ENCODE data around the gene ZNF516. TPM values are rescaled to one million over a fixed set of nuclear protein-coding genes. Genes with fewer than 3 reads are reported as not detected.

ZNF516 gene
- total RNA-seq, 6 experiments from 2014 or later = 10.2 to 16.0 (median 13.7) TPM

- H3K36me3 ChIP-seq = peaks cover 0 to 21% (median 5%) of the 10 kb centered on the region in 4 donors
- no peaks in the 10 kb centered on the region for H3K9me3 ChIP-seq
- DNase-seq (no peak), ATAC-seq (peak in 2 of 4 donors; percentile 9)
- peaks cover 0 to 6% (median under 1%) of the 10 kb centered on the region in 4 donors for H3K4me1 ChIP-seq
- H3K4me3 ChIP-seq = no peak overlapping the region
- TF ChIP-seq CTCF (IDR thresholded peaks at IDR 0.05) (no peak), POLR2A (IDR thresholded peaks at IDR 0.05) (no peak)
- intact Hi-C loops (cut with DNase I) = no loop called here
- 95% methylated on average over 14 of the region's 43 CpGs for WGBS (ENCODE audit: insufficient coverage, low coverage, low lambda C conversion rate, missing lambda C conversion rate)
- H3K27me3 ChIP-seq = no peaks in the 10 kb centered on the region
- no peak overlapping the region for H3K27ac ChIP-seq
Observed at GRCh38 chr18:76371301-76372203, 123.5 kb downstream of the ZNF516 start.

- peaks cover 0 to 21% (median 6%) of the 10 kb centered on the region in 4 donors for H3K36me3 ChIP-seq
- H3K27me3 ChIP-seq = no peaks in the 10 kb centered on the region
- no peak overlapping the region for H3K4me3 ChIP-seq
- DNase-seq (no peak), ATAC-seq (no peak)
- TF ChIP-seq POLR2A (IDR thresholded peaks at IDR 0.05) (no peak), CTCF (IDR thresholded peaks at IDR 0.05) (no peak)
- H3K4me1 ChIP-seq = peaks cover 0 to 2% (median 0%) of the 10 kb centered on the region in 4 donors
- H3K9me3 ChIP-seq = no peaks in the 10 kb centered on the region
- WGBS (ENCODE audit: insufficient coverage, low coverage, low lambda C conversion rate, missing lambda C conversion rate) = 55% methylated on average over 2 of the region's 10 CpGs
- no peak overlapping the region for H3K27ac ChIP-seq
- intact Hi-C loops (cut with DNase I) = no loop called here
Observed at GRCh38 chr18:76370686-76371085, 124.4 kb downstream of the ZNF516 start.

GRCh38 chr18:76370201-76370600 lies 124.8 kb downstream of the ZNF516 start:
- no peak overlapping the region for H3K4me3 ChIP-seq
- ATAC-seq (no peak), DNase-seq (no peak)
- peaks cover 0 to 21% (median 6%) of the 10 kb centered on the region in 4 donors for H3K36me3 ChIP-seq
- H3K27ac ChIP-seq = no peak overlapping the region
- 92% methylated on average over 10 of the region's 12 CpGs for WGBS (ENCODE audit: insufficient coverage, low coverage, low lambda C conversion rate, missing lambda C conversion rate)
- H3K9me3 ChIP-seq = no peaks in the 10 kb centered on the region
- no peak for TF ChIP-seq POLR2A (IDR thresholded peaks at IDR 0.05)
- TF ChIP-seq CTCF (IDR thresholded peaks at IDR 0.05) = no peak
- intact Hi-C loops (cut with DNase I) = no loop called here
- H3K27me3 ChIP-seq = no peaks in the 10 kb centered on the region
- peaks cover 0 to 2% (median 0%) of the 10 kb centered on the region in 4 donors for H3K4me1 ChIP-seq

- H3K4me1 ChIP-seq = peaks cover 0 to 2% (median 0%) of the 10 kb centered on the region in 4 donors
- H3K36me3 ChIP-seq = peaks cover 0 to 21% (median 6%) of the 10 kb centered on the region in 4 donors
- no peaks in the 10 kb centered on the region for H3K27me3 ChIP-seq
- no peaks in the 10 kb centered on the region for H3K9me3 ChIP-seq
- H3K27ac ChIP-seq = no peak overlapping the region
- DNase-seq = no peak
- TF ChIP-seq POLR2A (IDR thresholded peaks at IDR 0.05) (no peak), CTCF (IDR thresholded peaks at IDR 0.05) (no peak)
- no peak for ATAC-seq
- no peak overlapping the region for H3K4me3 ChIP-seq
- WGBS (ENCODE audit: insufficient coverage, low coverage, low lambda C conversion rate, missing lambda C conversion rate) = 100% methylated on average over 4 of the region's 11 CpGs
- intact Hi-C loops (cut with DNase I) = no loop called here
Observed at GRCh38 chr18:76369791-76370190, 125.3 kb downstream of the ZNF516 start.
